K562 (cell line): ENCODE results near the gene TMPRSS5. TPM values are rescaled to one million over a fixed set of nuclear protein-coding genes. Genes with fewer than 3 reads are reported as not detected.
A peak's percentile ranks its signal among the peaks of the same experiment; 100 is the strongest.

Experiments
- BCOR ChIP-seq: fragments of 450-650 bp; IDR thresholded peaks from 2 replicates; pipeline ENCODE4 v1.6.1; 2016
- DACH1 ChIP-seq: fragments of 450-650 bp; IDR thresholded peaks from 2 replicates; pipeline ENCODE4 v1.6.1; 2018; ENCODE audit not compliant: partially characterized antibody
- DPF2 ChIP-seq: fragments of 450-650 bp; IDR thresholded peaks from 2 replicates; pipeline ENCODE4 v1.6.1; 2016
- E2F4 ChIP-seq: sonication (generic); formaldehyde crosslinking; IDR thresholded peaks from 2 replicates; pipeline ENCODE4 v1.8.0; 2022; ENCODE audit warnings: mild to moderate bottlenecking, low read depth, missing genetic modification reagents
- ETV5 ChIP-seq: sonication (generic); formaldehyde crosslinking; IDR thresholded peaks from 2 replicates; pipeline ENCODE4 v1.4.0; 2020; ENCODE audit warnings: low read depth, mild to moderate bottlenecking, missing genetic modification reagents
- FOXA3 ChIP-seq, 2 experiments: fragments of 450-650 bp in 1 of 2; sonication (generic) in 1 of 2; formaldehyde crosslinking; IDR thresholded peaks in 1 of 2; conservative IDR thresholded peaks in 1 of 2; 2 replicates each; pipeline versions ENCODE4 v1.4.0 to v1.8.0; 2020 to 2022; ENCODE audit warnings: mild to moderate bottlenecking in 2 of 2, missing genetic modification reagents in 1 of 2
- KDM1A ChIP-seq, 2 experiments: fragments of 450-650 bp; IDR thresholded peaks; 2 replicates each; pipeline ENCODE4 v1.6.1; 2016; ENCODE audit warnings: mild to moderate bottlenecking in 2 of 2
- KDM4B ChIP-seq, 2 experiments: fragments of 450-650 bp in 1 of 2; sonication (generic) in 1 of 2; IDR thresholded peaks; 2 replicates each; pipeline ENCODE4 v1.6.1; 2016 to 2017; ENCODE audit warnings: borderline replicate concordance in 2 of 2, antibody characterized with exemption in 1 of 2, low read depth in 1 of 2, mild to moderate bottlenecking in 1 of 2
- PHB2 ChIP-seq: fragments of 450-650 bp; IDR thresholded peaks from 2 replicates; pipeline ENCODE4 v1.6.1; 2017; ENCODE audit warnings: low read depth
- PKNOX1 ChIP-seq: fragments of 450-650 bp; IDR thresholded peaks from 2 replicates; pipeline ENCODE4 v1.6.1; 2016
- POLR2H ChIP-seq: IDR thresholded peaks from 2 replicates; pipeline ENCODE4 v1.6.1; 2016; ENCODE audit warnings: missing genetic modification characterization, low read depth, mild to moderate bottlenecking, control low read depth, missing compliant biosample characterization, moderate library complexity
- PTTG1 ChIP-seq: fragments of 450-650 bp; IDR thresholded peaks from 2 replicates; pipeline ENCODE4 v1.6.1; 2016; ENCODE audit warnings: low read depth, mild to moderate bottlenecking, missing genetic modification characterization, missing compliant biosample characterization
- SRF ChIP-seq, 2 experiments: fragments of 250-450, 450-650 bp in 1 of 2; sonication (Bioruptor Pico) in 1 of 2; sonication (generic) in 1 of 2; formaldehyde crosslinking; IDR thresholded peaks; 2 replicates each; pipeline versions ENCODE4 v1.5.0 to v1.5.1; 2020 to 2022; ENCODE audit warnings: mild to moderate bottlenecking in 1 of 2, missing genetic modification reagents in 1 of 2
- TCF7L2 ChIP-seq: fragments of 150-350 bp; IDR thresholded peaks from 2 replicates; pipeline ENCODE4 v1.6.1; 2016; ENCODE audit warnings: low read depth, mild to moderate bottlenecking, low read length, moderate library complexity
- TRIM24 ChIP-seq, 2 experiments: fragments of 450-650 bp; IDR thresholded peaks; 2 replicates each; pipeline ENCODE4 v1.6.1; 2016
- ZKSCAN8 ChIP-seq: fragments of 200-800 bp; sonication (Bioruptor generic); IDR thresholded peaks from 2 replicates; pipeline ENCODE4 v1.6.1; 2016; ENCODE audit warnings: missing genetic modification characterization, missing compliant biosample characterization
- ZSCAN29 ChIP-seq: fragments of 450-650 bp; IDR thresholded peaks from 2 replicates; pipeline ENCODE4 v1.6.1; 2017
- polyA plus RNA-seq, 8 experiments: library from polyadenylated mRNA; depleted of rRNA in 4 of 8; stranded (reverse) in 5 of 8; unstranded in 3 of 8; fragments of >200 nt; fragmentation: Nextera tagmentation in 2 of 8; fragmentation: Illumina TruSeq in 1 of 8; extraction: Ambion mirVana in 2 of 8; extraction: Trizol in 1 of 8; gene quantifications; 2 replicates each; pipeline versions ENCODE4 v1.2.1 to v1.2.3, GENCODE V29; 2011 to 2014; ENCODE audit warnings: inconsistent platforms in 1 of 8, missing spikeins in 1 of 8
- total RNA-seq, 7 experiments: library from RNA; depleted of rRNA in 6 of 7; stranded (reverse); fragments of >200 nt in 6 of 7; fragmentation: Illumina TruSeq in 2 of 7; extraction: Trizol in 2 of 7; gene quantifications; 2 replicates each; pipeline versions ENCODE4 v1.2.1 to v1.2.3, GENCODE V29; 2011 to 2021; ENCODE audit warnings: low replicate concordance in 1 of 7
- TF ChIP-seq, protein P1 (sequence below): fragments of 450-650 bp; formaldehyde crosslinking; IDR thresholded peaks from 2 replicates; pipeline ENCODE4 v1.4.0; 2020; ENCODE audit warnings: mild to moderate bottlenecking

TMPRSS5 gene
- total and polyA plus RNA-seq, 9 of the 15 experiments (the other 6 are each of a cell fraction or from before 2014, with no cell fraction given), result 0.07 to 0.49 (median 0.17) TPM; not detected in 1

DNA sequence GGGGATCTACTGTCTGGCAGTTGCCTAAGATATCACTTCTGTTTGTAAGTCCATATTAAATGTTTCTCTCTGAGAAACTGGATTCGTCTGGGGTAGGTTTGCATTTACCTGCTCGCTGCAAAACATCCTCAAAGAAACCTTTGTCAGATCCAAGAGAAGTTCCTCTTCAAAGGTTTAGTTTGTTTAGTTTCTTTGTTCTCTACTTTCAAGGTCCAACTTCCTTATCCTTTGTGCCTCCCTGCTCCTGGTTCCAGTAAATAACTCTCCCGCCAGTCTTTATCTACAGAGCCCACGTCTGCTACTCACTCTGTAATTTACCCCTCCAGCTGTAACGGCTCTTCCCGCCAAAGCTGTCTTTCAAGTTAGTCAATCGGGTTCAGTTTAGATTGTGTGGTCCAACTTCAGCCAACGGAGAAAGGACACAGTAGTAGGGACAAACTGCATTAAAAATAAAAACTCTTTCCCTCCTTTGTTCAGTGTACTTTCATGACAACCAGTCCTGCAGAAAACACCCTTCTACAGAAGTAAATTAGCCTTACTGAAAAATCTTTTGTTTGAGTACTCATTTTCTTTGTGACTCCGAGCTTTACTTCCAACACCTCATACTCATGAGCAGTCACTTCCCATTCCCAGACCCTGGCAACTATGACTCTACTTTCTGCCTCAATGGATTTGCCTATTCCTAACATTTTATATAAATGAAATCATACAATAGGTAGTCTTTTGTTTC lies 41.0 kb downstream of the TMPRSS5 start (continued):
- peak; percentile 99 for TF ChIP-seq TRIM24 (IDR thresholded peaks at IDR 0.05)
- peak; percentile 66; the same call in 1 of the 2 replicates for TF ChIP-seq ZKSCAN8 (CRISPR knock-in tag)
- TF ChIP-seq PHB2, result 0 out of 2 replicates have a peak, but pooled peaks have one; percentile 51
- peak; percentile 86 for TF ChIP-seq DPF2
- no peak for TF ChIP-seq SRF (CRISPR knock-in tag; IDR thresholded peaks at IDR 0.05)
- peak; percentile 68 for TF ChIP-seq DACH1
- no peak for TF ChIP-seq TCF7L2
- peak; percentile 46; the same call in 1 of the 2 replicates for TF ChIP-seq BCOR
- TF ChIP-seq ETV5 (CRISPR knock-in tag), result no peak
- TF ChIP-seq PTTG1 (tag), result peak; percentile 54; the same call in 1 of the 2 replicates
- 0 out of 4 replicates have a peak, but pooled peaks of 1 of the 2 experiments have one; percentile 23 for TF ChIP-seq FOXA3 (CRISPR knock-in tag; conservative IDR thresholded peaks at IDR 0.05 in 1 of 2, IDR thresholded peaks at IDR 0.05 in 1 of 2)
- TF ChIP-seq POLR2H (tag), result peak; percentile 81
- 0 out of 4 replicates have a peak, but pooled peaks of 1 of the 2 experiments have one; percentile 52 for TF ChIP-seq KDM4B (IDR thresholded peaks at IDR 0.05; ENCODE audit: borderline replicate concordance in 2 of 2, low read depth in 1 of 2)
- peak; percentile 28 to 30; a peak in 3 of 4 replicates for TF ChIP-seq KDM1A (IDR thresholded peaks at IDR 0.05)
- TF ChIP-seq, protein P1, sequence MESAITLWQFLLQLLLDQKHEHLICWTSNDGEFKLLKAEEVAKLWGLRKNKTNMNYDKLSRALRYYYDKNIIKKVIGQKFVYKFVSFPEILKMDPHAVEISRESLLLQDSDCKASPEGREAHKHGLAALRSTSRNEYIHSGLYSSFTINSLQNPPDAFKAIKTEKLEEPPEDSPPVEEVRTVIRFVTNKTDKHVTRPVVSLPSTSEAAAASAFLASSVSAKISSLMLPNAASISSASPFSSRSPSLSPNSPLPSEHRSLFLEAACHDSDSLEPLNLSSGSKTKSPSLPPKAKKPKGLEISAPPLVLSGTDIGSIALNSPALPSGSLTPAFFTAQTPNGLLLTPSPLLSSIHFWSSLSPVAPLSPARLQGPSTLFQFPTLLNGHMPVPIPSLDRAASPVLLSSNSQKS (CRISPR knock-in tag), result 0 out of 2 replicates have a peak, but pooled peaks have one; percentile 26
- 0 out of 2 replicates have a peak, but pooled peaks have one; percentile 17 for TF ChIP-seq ZSCAN29
- TF ChIP-seq E2F4, result peak; percentile 90
- TF ChIP-seq PKNOX1, result peak; percentile 86
